Right renal pelvis (tissue), 4 donors: ENCODE results near the gene KIF6. TPM values are rescaled to one million over a fixed set of nuclear protein-coding genes. Genes with fewer than 3 reads are reported as not detected.

Source experiments
- DNase-seq, 4 donors: peaks; one replicate each; pipeline ENCODE4 v3.0.0-alpha.2; 2013; ENCODE audit warnings: low read depth in 4 of 4, low spot score in 3 of 4, missing footprints in 1 of 4
- polyA plus RNA-seq, 4 donors: library from polyadenylated mRNA; unstranded; fragments of 120-200 nt; gene quantifications; one replicate each; pipeline ENCODE4 v1.2.1, GENCODE V29; 2013; ENCODE audit not compliant: insufficient read length in 4 of 4

Gene KIF6
- polyA plus RNA-seq, 4 donors = 3.8 to 4.6 (median 4.0) TPM

DNA sequence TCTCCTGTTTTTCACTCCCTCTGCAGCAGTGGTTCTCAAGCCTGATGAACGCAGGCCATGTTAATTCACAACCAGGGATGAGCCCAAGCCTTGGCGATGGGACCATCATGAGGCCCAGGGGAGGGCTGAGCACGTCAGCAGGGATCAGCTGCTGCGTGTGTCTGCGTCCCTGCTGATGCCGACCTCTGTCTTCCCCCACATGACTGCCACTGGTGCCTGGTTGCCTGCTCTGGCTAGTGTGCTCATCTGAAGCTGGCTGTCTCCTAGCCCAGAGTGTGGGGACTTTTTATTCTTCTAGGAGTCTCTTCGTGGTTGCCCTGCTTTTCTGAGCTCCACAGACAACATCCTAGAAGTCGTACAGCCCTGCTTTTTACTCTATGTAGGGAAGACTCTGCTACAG lies 361.9 kb downstream of the KIF6 start:
- no peak for DNase-seq

DNA sequence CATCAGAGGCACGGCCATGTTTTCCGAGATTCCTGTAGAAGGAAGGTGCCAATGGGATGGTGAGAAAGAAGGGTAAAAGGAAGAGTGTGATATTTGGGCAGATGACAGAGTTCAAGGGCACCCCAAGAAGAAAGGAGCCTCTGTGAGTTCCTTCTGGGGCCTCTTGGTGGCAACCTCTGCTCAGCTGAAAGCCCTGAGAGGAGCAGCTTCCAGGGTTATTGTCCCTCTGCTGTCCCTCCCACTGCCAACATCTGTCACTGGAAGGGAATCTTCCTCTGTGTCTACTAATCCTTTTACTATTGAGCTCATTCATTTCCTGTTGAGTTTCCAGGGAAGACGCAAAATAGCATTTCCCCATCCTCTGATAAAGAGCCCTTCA lies 362.7 kb downstream of the KIF6 start:
- DNase-seq = no peak

DNA sequence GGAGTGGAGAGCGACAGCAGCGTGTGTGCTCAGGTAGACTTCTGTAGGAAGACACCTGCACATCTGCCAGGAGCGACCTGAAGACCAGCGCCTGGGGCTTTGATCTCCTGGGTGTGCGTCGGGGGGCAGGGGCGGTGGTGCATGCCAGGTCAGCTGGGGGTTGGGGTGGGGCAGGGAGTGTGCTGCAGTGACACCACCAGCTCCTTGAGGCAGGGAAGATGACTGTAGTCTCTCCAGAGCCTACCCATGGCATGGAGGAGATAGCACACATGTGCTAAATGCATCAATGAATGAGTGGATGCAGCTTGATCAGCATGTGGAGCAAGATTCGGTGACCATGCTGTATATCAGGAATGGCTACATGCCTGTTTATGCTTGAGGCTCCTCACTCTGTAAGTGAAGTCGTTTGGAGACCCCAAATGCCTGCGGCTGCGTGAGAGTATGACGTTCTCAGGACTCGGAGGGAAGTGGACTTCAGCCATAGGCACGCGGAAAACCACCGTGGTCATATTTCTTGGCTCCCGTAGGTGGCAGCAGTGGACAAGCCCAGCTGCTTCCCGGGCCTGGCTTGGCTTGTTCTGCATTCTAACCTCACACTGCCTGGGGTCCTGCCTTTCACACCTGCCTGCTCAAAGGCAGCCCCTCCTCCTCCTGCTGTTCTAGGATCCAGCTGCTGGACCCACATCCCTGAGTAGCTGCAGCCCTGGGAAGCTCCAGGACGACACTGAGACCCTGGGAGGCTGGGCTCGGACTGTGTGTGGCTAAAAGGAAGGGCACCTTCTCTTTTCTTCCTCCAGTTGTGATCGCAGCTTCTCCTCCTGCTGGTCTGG lies 363.3 kb downstream of the KIF6 start:
- DNase-seq = peak in 3 of 4 donors; percentile 56 to 70 (median 63)

DNA sequence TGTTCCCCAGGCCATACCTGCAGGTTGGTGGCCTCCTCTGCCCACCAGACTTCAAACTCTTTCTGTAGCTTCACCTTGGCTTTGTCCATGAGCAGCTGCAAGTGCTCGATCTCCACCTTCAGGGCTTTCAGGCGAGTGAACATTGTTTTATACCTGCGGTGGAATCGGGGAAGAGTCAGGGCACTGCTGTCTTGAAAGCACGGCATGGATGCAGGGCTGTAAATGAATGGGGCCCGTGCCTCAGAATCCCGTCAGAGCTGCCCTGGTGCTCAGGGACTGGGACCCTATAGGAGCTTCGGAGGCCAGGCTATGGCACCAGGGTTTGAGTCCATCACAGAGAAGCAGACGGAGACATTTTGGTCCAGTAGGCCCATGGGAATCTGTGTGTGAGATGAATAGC lies 364.8 kb downstream of the KIF6 start:
- no peak for DNase-seq

DNA sequence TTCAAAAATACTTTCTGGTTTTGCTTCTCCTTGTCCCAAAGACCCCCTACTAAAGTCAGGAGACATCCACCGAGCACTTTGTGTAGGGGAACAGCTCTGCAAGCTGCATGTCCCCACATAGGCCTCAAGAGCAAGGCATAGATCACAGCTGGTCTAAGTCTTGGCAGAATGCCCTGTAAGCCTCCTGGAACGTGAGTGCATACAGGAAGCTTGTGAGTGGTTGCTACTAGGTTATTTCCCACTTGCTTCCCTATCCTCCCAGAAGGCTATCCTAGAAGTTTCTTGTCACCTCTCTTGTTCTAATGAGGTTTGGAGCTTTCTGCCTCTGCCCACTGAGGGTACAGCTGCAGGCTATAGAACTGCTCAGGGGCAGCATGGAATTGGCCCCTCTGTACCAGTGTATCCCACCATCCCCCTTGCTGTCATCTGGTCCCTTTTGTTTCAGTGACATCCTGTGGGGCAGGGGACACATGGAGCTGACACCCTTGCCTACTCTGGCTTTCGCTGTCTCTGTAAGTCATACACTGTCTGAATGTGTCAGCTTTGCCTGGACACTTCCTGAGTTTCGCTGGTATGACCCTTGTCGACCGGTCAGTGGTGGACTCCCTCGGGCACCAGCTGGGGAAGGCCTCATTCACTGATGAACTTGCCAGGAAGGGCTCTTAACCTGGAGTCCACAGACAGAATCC lies 367.1 kb downstream of the KIF6 start:
- peak in 2 of 4 donors; percentile 60 to 68 for DNase-seq

DNA sequence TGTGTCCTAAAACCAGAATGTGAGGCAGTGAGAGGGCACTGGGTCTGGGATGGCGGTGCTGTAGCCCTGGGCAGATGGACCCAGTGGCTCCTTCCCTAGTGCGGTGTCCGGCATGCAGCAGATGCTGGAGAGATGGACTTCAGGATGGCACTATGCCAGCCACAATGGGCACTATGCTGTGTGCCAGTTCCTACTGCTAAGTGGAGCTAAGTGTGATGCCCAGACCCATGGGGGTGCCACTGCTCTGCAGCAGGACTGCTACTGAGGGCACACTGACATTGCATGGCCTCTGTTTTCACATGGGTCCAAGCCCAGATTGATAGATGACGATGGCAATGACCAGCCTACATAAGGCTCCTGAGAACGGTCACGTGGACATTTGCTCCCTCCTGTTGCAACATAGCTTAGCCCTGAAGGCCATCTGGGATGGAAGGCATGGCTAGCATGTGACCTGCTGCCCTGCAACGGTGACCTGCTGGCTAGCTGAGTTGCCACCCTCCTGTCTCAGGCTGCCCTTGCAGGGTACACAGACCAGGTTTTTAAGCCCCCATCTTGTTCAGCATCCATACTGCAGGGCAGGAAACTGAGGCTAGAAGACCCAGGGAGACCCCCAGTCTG lies 371.4 kb downstream of the KIF6 start:
- DNase-seq = no peak

DNA sequence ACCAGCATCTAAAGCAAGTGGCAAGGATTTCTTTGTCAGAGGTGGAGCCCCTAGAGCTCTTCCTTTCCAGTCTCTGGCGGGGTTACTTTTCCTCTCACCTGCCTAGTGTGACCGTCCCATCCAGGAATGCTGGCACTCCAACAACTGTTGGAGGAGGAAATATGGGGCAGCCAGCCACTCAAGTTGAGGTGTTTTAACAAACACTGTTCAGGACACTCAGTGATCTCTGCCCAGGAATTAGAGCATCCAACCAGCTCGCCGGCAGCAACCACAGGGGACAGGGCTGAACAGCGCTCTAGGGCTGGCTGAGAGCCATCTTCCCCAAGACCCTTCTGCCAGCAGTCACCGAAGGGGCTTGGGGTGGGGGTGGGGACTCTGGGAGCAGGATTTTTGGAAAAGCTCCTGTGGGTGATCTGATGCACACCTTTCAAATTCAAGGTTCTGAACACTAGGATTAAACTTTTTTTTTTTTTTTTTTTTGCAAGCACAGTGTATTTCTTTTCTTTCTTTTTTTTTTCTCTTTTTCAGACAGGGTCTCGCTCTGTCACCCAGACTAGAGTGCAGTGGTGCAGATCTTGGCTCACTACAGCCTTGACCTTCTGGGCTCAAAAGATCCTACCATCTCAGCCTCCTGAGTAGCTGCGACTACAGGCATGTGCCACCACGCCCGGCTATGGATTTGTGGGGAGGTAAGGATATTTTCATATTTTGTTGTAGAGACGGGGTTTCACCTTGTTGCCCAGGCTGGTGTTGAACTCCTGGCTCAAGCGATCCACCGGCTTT lies 374.3 kb downstream of the KIF6 start:
- no peak for DNase-seq

DNA sequence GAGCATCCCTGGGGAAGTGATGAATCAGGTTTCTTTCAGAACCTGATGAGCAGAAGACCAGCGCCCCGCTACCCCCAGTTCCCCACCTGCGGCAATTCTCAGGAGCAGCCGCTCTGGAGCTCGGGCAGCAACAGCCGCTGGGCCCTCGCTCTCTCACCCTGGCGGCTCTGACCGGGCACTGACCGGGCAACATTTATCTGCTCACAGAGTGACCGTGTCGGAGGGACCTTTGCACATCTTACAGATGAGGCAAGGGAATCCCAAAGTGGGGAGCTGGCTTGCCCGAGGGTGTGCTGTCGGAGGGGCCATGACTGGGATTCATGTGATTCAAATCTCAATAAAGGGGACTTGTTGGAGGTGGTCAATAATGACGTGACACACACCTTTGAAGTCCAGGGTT lies 376.5 kb downstream of the KIF6 start:
- no peak for DNase-seq

DNA sequence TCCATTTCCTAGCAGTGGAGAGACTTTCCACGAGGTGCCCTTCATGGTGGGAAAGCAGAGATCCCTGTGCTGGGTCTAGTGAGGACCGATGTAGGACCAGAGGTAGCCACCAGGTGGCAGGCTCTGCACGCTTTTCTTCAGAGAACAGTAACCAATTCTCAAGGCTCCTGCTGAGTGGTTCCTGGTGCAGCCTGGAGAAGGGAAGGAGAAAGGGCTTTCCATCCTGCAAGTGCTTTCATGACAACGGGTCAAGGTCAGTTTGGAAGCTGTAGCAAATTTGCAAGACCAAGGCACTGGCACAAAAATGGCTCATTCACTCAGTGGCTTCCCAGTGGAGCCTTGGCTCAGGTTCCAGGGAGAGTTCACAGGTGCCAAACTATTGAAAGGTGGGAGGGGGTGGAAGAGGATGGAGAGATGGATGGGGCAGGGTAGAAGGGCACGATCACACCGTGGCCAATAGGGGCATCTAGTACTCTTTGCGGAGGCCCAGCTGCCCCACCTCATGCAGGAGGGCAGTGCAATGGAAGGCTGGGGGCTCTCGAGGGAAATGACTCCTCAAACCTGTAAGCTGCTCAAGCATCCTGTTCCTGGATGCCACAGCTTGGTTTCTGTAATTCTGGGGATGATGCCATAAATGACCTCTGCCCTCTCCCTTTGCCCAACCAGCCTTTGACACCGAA lies 377.2 kb downstream of the KIF6 start:
- DNase-seq = peak in 2 of 4 donors; percentile 50 to 61

DNA sequence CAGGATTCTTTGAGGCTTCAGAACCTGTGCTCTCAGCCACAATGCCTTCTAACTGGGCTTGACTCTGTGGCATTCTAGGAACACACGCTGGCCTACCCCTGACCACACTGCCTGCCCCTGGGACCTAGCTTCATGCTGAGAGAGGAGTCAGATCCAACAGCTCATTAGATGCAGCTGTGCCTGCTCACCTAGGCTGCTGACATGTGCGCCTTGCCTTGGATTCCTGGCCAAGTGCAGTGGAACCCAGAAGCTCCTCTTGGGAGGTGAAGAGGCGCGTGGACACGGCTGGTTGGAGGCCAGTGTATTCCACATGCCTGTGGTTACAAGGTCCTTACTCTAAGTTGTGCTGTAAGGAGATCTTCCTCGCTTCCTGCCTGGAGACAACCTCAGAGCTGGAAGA lies 378.0 kb downstream of the KIF6 start:
- no peak for DNase-seq

DNA sequence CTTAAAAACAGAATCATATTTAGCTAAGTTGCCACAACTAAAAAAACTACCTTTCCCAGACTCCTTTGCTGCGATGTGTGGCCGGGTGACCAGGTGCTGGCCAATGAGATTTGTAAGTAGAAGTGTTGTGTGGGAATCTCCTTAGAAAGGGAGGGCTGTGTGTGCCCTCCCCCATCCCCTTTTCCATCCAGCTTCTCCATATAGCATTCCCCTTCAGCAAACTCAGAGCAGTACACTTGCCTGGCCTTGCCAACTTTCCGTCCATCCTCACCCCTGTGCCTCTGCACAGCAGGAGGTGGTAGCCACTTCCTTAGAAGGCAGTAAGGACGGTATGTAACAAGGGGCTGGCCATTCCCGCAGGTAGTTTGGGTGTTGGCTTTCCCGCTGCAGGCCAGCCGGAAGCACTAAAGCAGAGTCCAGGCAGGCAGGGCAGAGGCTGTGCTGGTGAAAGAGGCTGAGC lies 380.4 kb downstream of the KIF6 start:
- DNase-seq = no peak

DNA sequence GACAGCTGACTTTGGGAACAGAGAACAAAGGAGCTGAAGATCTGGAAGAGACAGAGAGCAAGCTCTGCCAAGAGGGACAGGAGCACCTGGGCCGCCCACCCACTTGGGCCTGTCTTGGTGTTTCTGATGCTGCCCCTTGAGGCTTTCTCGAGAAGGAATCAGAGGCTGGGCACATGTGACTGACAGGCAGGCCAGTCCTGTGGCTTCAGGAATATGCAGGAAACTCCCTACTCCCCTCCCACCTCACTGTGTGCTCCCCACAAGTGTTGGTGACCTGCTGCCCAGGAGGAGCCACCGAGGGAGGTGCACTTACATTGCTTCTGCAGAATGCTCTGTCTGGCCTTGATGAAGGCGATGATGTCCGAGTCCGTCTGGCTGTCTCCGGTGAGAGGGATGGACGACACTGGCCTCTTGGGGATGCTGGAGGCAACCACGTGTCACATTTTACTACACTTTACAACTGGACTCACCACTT lies 381.8 kb downstream of the KIF6 start:
- no peak for DNase-seq

DNA sequence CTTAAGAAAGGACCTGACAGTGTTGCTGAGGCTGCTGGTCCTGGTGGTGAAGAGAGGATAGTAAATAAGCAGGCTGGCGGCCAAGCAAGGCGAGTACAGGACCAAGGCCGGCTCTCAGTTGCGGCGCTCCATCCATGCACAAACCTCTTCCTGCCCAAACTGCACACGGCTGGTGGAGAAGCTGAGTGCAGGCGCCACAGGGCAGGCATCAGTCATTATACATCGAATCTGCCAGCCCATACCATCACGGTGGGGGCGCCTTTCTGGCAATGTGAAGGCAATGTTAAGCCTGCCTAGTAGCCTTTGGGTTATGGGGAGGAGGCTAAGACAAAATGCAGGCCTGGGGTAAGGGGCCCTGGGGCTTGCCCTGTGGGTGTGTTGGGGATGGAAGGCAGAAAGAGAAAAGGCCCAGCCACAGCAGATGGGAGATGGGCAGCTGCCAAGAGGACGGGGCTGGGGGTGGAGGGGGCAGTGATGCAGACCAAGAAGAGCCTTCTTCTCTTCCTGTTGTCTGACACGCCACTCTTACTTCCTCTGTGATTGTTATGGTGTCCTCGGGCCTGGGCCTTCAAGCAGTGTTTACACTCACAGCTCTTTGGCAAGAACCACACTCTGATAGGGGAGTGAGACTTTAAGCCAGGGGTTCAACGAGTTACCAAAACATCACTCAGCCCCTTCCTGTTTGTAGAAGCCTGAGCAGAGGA lies 382.4 kb downstream of the KIF6 start:
- DNase-seq = no peak

DNA sequence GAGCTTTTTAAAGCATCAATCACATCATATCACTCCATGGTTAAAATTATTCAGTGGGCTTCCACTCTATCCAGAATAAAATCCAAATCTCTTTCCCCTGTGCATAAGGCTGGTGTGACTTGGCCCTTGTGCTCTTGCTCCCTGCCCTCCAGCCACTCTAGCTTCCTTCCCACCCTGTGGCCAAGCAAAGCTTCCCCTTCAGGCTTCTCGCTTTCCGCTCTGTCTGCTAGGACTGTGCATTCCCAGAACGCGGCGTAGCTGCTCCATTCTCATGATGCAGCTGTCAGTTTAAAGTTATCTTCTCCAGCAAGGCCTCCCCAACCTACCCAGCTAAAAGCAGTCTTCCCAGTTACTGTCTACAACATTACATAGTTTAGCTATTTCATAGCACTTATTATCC lies 383.3 kb downstream of the KIF6 start:
- DNase-seq = no peak

DNA sequence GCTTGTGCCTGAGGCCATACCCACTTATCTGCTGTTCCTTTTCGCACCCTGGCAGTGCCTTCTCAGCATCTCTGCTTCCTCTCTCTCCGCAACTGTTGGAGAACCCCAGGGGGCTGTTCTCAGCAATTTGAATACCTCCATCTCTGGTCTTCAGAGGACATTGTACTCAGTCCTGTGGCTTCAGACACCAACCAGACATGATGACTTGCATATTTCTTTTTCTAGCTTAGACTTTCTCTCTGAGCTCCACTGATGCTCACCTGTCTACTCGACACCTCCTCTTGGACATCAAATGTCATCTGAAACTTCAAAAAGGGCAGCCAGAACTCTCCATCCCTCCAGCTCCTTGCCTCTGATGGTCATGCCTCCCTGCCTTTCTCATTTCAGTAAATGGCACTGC lies 383.9 kb downstream of the KIF6 start:
- DNase-seq = no peak

DNA sequence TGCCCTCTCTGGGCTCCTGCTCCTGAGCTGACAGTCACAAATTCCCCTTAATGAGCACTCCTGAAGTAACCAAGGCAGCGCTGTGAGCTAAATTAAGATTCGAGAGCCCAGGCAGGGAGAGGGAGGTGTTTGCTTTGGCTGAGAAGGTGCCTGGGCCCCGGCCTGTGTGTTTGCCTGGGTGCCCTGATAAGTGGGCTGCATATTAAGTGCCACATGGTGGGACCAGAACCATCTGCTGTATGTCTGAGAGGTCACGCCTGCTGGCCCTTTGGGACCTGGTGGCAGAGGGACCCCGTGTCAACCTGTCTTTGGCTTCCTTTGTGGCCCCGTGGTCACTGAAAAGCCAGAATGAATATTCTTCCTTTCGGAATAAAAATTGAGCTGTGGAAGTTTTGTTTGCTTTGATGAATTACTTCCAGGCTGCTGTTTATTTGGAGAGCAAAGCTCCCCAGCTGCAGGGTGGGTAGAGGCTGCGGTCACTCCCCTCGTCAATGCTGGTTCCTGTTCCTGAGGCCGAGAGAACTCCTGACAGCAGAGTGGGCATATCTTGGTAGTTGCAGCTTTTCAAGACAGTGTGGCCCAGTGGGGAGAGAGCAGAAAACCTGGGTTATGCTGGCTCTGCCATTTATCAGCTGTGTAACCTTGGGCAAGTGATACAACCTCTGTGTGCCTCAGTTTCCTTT lies 385.2 kb downstream of the KIF6 start:
- no peak for DNase-seq

DNA sequence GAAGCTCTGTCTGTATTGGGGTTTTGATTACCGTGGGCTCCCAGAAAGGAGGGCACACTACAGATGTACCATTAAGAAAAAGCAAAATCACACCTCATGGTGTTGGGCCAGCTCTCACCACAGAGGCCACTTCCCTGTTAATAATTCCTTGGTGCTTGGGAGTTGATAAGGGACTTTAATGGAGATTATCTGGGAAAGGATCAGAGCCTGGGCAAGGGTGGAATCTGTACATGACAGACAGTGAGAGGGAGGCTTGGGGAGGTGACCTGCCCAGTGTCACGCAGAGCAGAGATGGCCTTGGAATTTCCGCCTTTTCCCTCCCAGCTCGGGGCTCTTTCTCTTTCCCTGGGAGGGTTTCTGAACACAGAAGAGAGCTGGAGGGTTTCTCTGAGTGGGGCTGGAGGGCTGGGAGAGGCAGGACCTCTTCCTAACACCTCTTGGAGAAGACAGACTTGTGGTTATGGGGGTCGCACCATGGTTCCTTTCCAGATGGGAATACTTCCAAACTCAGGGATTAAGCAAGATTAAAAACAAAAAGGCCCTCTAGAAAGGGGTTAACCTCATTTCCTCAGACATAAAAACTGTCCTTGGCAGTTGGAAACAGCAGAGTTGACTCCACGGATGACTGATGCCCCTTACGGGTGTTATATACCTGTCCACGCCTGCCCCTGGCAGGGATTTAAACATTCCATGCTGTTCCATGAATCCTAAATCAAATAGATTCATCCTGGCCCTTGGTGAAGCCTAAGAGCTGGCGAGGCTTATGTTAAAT lies 385.9 kb downstream of the KIF6 start:
- no peak for DNase-seq

DNA sequence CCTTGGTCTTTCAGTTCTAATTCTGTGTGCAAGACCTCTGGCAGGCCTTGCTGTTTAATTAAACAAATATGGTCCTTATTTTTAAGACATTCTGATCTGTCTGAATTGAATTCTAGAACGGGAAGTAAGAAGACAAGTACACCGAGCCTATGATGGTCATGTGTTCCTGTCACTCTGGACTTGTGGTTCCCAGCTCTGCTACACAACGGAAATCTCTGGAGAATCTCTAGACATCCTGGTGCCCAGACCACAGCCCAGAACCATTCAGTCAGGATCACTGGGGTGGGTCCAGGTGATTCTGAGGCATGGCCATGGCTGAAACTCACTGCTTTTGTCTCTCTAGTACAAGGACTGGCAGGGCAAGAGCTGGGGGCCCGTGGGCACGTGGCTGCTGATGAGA lies 386.8 kb downstream of the KIF6 start:
- DNase-seq = no peak
